ENCODE data around the gene SCMH1.
"Not testable (repeated sequence)": the region's sequence is repeated elsewhere in the genome, so short reads cannot be mapped to it uniquely, and the experiment has no call there.

SCMH1 gene

GRCh38 chr1:41161846-41162245 lies 80.3 kb downstream of the SCMH1 start:
- Mint-ChIP-seq H3K9me3 (ENCODE audit: low read depth) (no peaks in the 10 kb centered on the region), H3K4me3 (no peak overlapping the region), H3K36me3 (peaks cover 15% of the 10 kb centered on the region), H3K27me3 (no peaks in the 10 kb centered on the region), H3K4me1 (ENCODE audit: low read depth) (no peaks in the 10 kb centered on the region), H3K27ac (no peak overlapping the region)

DNA sequence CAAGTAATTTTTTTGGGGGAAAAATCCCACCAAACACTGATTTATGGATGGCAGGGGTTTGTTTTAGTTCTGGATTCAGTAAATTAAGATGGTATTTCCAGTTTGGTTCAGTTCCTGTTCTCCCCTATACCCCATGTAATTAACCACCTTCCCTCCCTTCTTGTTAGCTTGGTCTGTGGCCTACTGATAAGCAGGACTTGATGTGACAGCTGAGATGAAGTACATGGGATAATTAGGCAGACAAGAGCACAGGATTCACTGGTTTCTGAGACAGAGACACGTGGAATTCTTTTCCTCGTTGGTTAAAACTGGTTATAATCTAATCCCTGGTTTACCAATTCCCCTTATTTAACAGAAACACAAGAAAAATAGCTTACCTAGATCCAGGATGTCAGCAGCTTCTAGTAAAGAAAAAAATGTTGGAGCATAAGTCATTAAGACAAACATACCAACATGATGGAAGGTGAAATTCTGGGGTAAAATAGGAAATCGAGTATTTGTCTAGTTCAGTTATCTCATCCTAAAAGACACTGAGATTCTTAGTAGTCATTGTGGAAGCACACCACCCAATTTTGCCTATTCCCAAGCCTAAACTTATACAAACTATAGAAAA lies 81.5 kb downstream of the SCMH1 start:
- Mint-ChIP-seq H3K9me3 (ENCODE audit: low read depth) (no peaks in the 10 kb centered on the region), H3K4me3 (no peak overlapping the region), H3K4me1 (ENCODE audit: low read depth) (no peaks in the 10 kb centered on the region), H3K27ac (no peak overlapping the region), H3K27me3 (no peaks in the 10 kb centered on the region), H3K36me3 (peaks cover 18% of the 10 kb centered on the region)

DNA sequence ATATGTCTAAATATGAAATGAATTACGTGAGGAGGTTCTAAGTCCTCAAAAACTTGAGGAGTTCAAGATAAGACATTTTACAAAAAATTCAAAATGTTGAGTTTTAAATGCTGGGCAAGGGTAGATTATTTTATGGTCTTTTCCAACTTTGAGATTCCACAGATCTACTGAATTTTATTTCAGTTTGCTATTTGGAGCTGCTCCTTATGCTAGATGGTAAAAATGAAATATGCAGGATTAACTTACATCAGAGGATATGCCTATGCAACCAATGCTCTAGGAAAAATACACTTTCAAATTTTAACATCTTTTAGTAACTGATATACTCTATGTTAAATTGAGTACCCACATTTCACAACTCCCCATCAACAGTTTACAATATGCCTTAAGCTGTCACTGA lies 83.1 kb downstream of the SCMH1 start:
- Mint-ChIP-seq H3K27me3 (no peaks in the 10 kb centered on the region), H3K27ac (no peak overlapping the region), H3K4me1 (ENCODE audit: low read depth) (no peaks in the 10 kb centered on the region), H3K9me3 (ENCODE audit: low read depth) (no peaks in the 10 kb centered on the region), H3K36me3 (peaks cover 16% of the 10 kb centered on the region), H3K4me3 (no peak overlapping the region)

DNA sequence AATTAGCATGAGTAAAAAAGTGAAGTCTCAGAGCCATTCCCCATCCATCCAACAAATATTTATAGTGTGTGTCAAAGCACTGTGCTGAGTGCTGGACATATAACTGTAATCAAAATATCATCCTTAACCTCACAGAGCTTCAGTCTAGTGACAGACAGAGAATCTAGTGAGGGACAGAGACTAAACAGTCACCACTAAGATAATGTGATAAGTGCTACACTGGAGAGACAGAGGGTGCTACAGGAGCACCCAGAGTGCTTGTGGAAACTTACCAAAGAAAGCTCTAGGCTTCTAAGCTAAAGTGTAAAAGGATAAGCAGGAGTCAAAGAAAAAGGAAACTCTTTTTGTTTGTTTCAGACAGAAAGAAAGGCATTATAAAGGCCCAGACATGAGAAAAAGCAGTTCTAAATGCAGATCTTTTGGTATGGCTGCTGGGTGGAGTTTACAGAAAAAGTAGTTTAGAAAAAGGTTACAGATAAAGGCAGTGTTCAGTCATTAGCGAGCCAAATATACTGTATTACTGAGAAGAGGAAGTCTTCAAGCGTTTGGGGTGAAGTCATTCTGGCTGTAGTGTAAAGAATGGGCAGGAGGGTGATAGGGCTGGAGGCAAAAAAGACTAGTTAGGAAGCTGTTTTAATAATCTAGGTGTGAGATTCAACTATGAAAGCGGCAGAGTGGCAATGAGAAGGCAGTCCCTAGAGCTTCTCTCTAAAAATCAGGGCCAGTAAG lies 83.8 kb downstream of the SCMH1 start:
- Mint-ChIP-seq H3K4me3 (no peak overlapping the region), H3K27ac (no peak overlapping the region), H3K36me3 (peaks cover 15% of the 10 kb centered on the region), H3K27me3 (no peaks in the 10 kb centered on the region), H3K9me3 (ENCODE audit: low read depth) (no peaks in the 10 kb centered on the region), H3K4me1 (ENCODE audit: low read depth) (no peaks in the 10 kb centered on the region)

DNA sequence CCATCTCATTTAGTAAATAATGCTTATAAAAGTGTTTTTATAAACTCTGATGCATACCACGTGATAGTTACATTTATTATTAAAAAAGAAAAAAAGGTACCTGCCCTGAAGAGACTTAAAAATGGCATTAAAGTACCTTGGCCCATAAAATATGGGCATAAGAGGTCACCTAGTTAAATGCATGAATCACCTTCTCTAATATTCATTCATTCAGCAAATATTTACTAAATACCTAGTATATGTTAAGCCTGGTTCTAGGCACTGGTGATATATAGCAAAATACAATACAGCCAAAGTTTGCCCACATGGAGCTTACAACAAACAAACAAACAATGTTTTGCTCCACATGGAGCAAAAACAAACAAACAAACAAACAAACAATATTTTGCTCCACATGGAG lies 87.0 kb downstream of the SCMH1 start:
- no peaks in the 10 kb centered on the region for H3K27me3 Mint-ChIP-seq
- H3K36me3 Mint-ChIP-seq: peaks cover 20% of the 10 kb centered on the region
- no peaks in the 10 kb centered on the region for H3K4me1 Mint-ChIP-seq (ENCODE audit: low read depth)
- H3K9me3 Mint-ChIP-seq (ENCODE audit: low read depth): no peaks in the 10 kb centered on the region
- H3K27ac Mint-ChIP-seq: no peak overlapping the region
- H3K4me3 Mint-ChIP-seq: no peak overlapping the region

- H3K27ac Mint-ChIP-seq: no peak overlapping the region
- no peaks in the 10 kb centered on the region for H3K9me3 Mint-ChIP-seq (ENCODE audit: low read depth)
- H3K36me3 Mint-ChIP-seq: peaks cover 24% of the 10 kb centered on the region
- H3K4me3 Mint-ChIP-seq: no peak overlapping the region
- H3K4me1 Mint-ChIP-seq (ENCODE audit: low read depth): no peaks in the 10 kb centered on the region
- no peaks in the 10 kb centered on the region for H3K27me3 Mint-ChIP-seq
Measured at GRCh38 chr1:41153750-41154274, 88.3 kb downstream of the SCMH1 start.

DNA sequence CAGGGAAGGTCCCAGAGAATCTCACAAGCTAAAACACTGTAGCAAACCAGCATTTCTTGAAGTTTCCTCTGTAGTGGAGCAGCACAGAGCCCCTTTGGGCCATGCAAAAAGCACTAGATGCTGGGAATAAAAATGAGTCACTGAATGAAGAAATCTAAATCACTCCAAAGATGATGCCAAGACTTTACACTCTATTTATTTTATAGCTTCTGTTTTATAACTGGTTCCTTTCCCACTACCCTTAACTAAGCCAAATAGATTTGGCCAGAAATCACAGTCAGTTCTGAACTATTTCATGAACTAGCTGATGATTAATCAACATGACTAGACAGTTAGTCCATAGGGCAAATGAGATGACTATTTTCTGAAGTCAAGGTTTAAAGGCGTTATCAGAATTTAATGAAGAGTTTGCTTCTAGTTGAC lies 89.5 kb downstream of the SCMH1 start:
- Mint-ChIP-seq H3K9me3 (ENCODE audit: low read depth) (no peaks in the 10 kb centered on the region), H3K27ac (no peak overlapping the region), H3K36me3 (peaks cover 16% of the 10 kb centered on the region), H3K4me1 (ENCODE audit: low read depth) (no peaks in the 10 kb centered on the region), H3K27me3 (no peaks in the 10 kb centered on the region), H3K4me3 (no peak overlapping the region)

GRCh38 chr1:41151846-41152245 lies 90.3 kb downstream of the SCMH1 start:
- Mint-ChIP-seq H3K36me3 (peaks cover 16% of the 10 kb centered on the region), H3K27me3 (no peaks in the 10 kb centered on the region), H3K4me1 (ENCODE audit: low read depth) (no peaks in the 10 kb centered on the region), H3K4me3 (no peak overlapping the region), H3K27ac (no peak overlapping the region), H3K9me3 (ENCODE audit: low read depth) (no peaks in the 10 kb centered on the region)

DNA sequence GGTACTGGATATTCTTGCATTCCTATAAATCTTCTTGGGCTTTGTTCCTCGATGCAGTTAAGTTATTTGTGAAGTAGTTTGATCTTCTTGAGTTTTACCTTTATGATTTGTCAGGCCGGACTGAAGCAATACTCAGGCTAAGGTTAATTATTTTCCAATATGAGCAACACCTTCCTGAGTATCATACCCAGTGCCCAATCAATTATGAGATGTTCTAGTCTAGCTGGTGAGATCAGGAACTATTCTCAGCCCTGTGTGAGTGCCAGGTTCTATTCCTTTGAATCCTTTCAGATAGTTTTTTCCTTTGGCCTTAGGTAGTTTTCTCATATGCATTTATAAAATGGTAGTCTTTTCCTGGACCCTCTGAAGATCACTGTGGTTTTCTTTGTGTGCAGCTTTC lies 92.5 kb downstream of the SCMH1 start:
- peaks cover 19% of the 10 kb centered on the region for H3K36me3 Mint-ChIP-seq
- no peaks in the 10 kb centered on the region for H3K4me1 Mint-ChIP-seq (ENCODE audit: low read depth)
- H3K4me3 Mint-ChIP-seq: no peak overlapping the region
- no peaks in the 10 kb centered on the region for H3K27me3 Mint-ChIP-seq
- no peak overlapping the region for H3K27ac Mint-ChIP-seq
- H3K9me3 Mint-ChIP-seq (ENCODE audit: low read depth): no peaks in the 10 kb centered on the region

- Mint-ChIP-seq H3K27me3 (no peaks in the 10 kb centered on the region), H3K4me1 (ENCODE audit: low read depth) (no peaks in the 10 kb centered on the region), H3K9me3 (ENCODE audit: low read depth) (no peaks in the 10 kb centered on the region), H3K27ac (no peak overlapping the region), H3K36me3 (peaks cover 38% of the 10 kb centered on the region), H3K4me3 (no peak overlapping the region)
Measured at GRCh38 chr1:41144285-41144684, 97.8 kb downstream of the SCMH1 start.

GRCh38 chr1:41138549-41138948 lies 103.6 kb downstream of the SCMH1 start:
- Mint-ChIP-seq H3K36me3 (peaks cover 59% of the 10 kb centered on the region), H3K27me3 (no peaks in the 10 kb centered on the region), H3K4me1 (ENCODE audit: low read depth) (peaks cover 2% of the 10 kb centered on the region), H3K9me3 (ENCODE audit: low read depth) (no peaks in the 10 kb centered on the region), H3K27ac (no peak overlapping the region), H3K4me3 (no peak overlapping the region)

- H3K27ac Mint-ChIP-seq: peak overlapping the region; percentile 70
- H3K36me3 Mint-ChIP-seq: peaks cover 50% of the 10 kb centered on the region
- H3K27me3 Mint-ChIP-seq: no peaks in the 10 kb centered on the region
- H3K9me3 Mint-ChIP-seq (ENCODE audit: low read depth): no peaks in the 10 kb centered on the region
- H3K4me3 Mint-ChIP-seq: no peak overlapping the region
- peaks cover 2% of the 10 kb centered on the region for H3K4me1 Mint-ChIP-seq (ENCODE audit: low read depth)
Measured at GRCh38 chr1:41135196-41135947, 106.7 kb downstream of the SCMH1 start.

GRCh38 chr1:41134325-41134724 lies 107.8 kb downstream of the SCMH1 start:
- H3K36me3 Mint-ChIP-seq: peaks cover 46% of the 10 kb centered on the region
- not testable (repeated sequence) for H3K4me3 Mint-ChIP-seq; H3K27me3 Mint-ChIP-seq; H3K9me3 Mint-ChIP-seq (ENCODE audit: low read depth); H3K27ac Mint-ChIP-seq; H3K4me1 Mint-ChIP-seq (ENCODE audit: low read depth)

DNA sequence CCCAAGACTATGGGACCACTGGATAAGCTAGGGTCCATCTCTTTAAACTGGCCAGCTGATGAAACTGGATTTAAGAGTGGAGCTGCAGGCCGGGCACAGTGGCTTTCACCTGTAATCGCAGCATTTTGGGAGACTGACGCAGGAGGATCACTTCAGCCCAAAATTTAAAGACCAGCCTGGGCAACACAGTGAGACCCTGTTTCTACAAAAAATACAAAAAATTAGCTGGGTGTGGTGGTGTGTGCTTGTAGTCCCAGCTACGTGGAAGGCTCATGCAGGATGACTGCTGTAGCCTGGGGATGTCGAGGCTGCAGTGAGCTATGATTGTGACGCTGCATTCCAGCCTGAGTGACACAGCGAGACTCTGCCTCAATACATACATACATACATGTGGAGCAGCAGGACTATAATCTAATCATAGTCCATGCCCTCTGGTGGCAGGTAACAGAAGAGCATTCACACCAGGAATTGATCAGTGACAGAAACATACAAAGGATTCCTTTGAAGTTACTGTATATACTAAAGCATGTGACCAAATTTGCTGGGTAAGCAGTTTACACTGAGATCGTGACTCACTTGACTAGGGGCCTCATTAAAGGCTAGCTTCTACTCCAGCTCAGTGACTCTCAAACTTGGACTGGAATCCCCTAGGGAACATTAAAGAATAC lies 119.1 kb downstream of the SCMH1 start:
- H3K27me3 Mint-ChIP-seq: no peaks in the 10 kb centered on the region
- H3K36me3 Mint-ChIP-seq: peaks cover 10% of the 10 kb centered on the region
- H3K4me1 Mint-ChIP-seq (ENCODE audit: low read depth): no peaks in the 10 kb centered on the region
- no peak overlapping the region for H3K4me3 Mint-ChIP-seq
- no peak overlapping the region for H3K27ac Mint-ChIP-seq
- H3K9me3 Mint-ChIP-seq (ENCODE audit: low read depth): no peaks in the 10 kb centered on the region

GRCh38 chr1:41122148-41122547 lies 120.0 kb downstream of the SCMH1 start:
- Mint-ChIP-seq H3K4me1 (ENCODE audit: low read depth) (no peaks in the 10 kb centered on the region), H3K27me3 (no peaks in the 10 kb centered on the region), H3K36me3 (peaks cover 16% of the 10 kb centered on the region), H3K27ac (no peak overlapping the region), H3K4me3 (no peak overlapping the region), H3K9me3 (ENCODE audit: low read depth) (no peaks in the 10 kb centered on the region)

Data from activated naive CD8-positive, alpha-beta T cell (primary cell).